HEK293 (cell line): ENCODE results near the gene TRMT1.
A peak's percentile ranks its signal among the peaks of the same experiment; 100 is the strongest.

Experiments used
- CTCF ChIA-PET: fragments of 350-600 bp; formaldehyde crosslinking; extraction: SDS; loops from one replicate; lab custom pipeline; 2021; ENCODE audit warnings: antibody characterized with exemption; lab: Yijun Ruan, JAX
- POLR2A ChIA-PET: fragments of 300-600 bp; formaldehyde crosslinking; extraction: SDS; loops from one replicate; lab custom pipeline; 2020; ENCODE audit warnings: antibody characterized with exemption, inconsistent platforms; lab: Yijun Ruan, JAX
- H3K27ac ChIP-seq: fragments of 200-500 bp; sonication (Bioruptor generic); 2 replicates; pipeline ENCODE4 v1.5.1; 2014; ENCODE audit warnings: low read depth, low read length, control low read depth, inconsistent platforms; ENCODE audit errors: extremely low read depth
- H3K36me3 ChIP-seq, 2 experiments: fragments of 200-500 bp in 1 of 2; sonication (Bioruptor generic) in 1 of 2; 1 replicate in 1 of 2; 2 replicates in 1 of 2; pipeline ENCODE4 v1.5.1; 2014 to 2017; ENCODE audit warnings: inconsistent platforms in 2 of 2, low read length in 2 of 2; ENCODE audit not compliant: control insufficient read depth in 2 of 2, insufficient read depth in 1 of 2
- H3K4me1 ChIP-seq: fragments of 200-500 bp; sonication (Bioruptor generic); 2 replicates; pipeline ENCODE4 v1.5.1; 2014; ENCODE audit warnings: mild to moderate bottlenecking, low read length, inconsistent platforms; ENCODE audit not compliant: control insufficient read depth, insufficient read depth
- H3K4me3 ChIP-seq: 2 replicates; pipeline ENCODE4 v1.5.1; 2011; ENCODE audit warnings: low read depth, mild to moderate bottlenecking, control low read depth, low read length, moderate library complexity
- H3K9me3 ChIP-seq: fragments of 200-500 bp; sonication (Bioruptor generic); 2 replicates; pipeline ENCODE4 v1.5.1; 2014; ENCODE audit warnings: low read depth, low read length, inconsistent platforms; ENCODE audit not compliant: control insufficient read depth, insufficient read depth
- GLIS2 ChIP-seq: fragments of 450-650 bp; formaldehyde crosslinking; IDR thresholded peaks from 2 replicates; pipeline ENCODE4 v1.5.1; 2016; ENCODE audit warnings: missing biosample characterization, missing genetic modification characterization
- HIC1 ChIP-seq: fragments of 450-650 bp; formaldehyde crosslinking; IDR thresholded peaks from 2 replicates; pipeline ENCODE4 v1.5.1; 2016; ENCODE audit warnings: missing biosample characterization, missing genetic modification characterization
- KLF1 ChIP-seq: fragments of 450-650 bp; formaldehyde crosslinking; IDR thresholded peaks from 2 replicates; pipeline ENCODE4 v1.5.1; 2016; ENCODE audit warnings: missing biosample characterization, missing genetic modification characterization
- OVOL3 ChIP-seq: fragments of 450-650 bp; formaldehyde crosslinking; IDR thresholded peaks from 2 replicates; pipeline ENCODE4 v1.5.1; 2016; ENCODE audit warnings: missing biosample characterization, missing genetic modification characterization
- PATZ1 ChIP-seq: fragments of 450-650 bp; formaldehyde crosslinking; IDR thresholded peaks from 2 replicates; pipeline ENCODE4 v1.5.1; 2016; ENCODE audit warnings: missing biosample characterization, missing genetic modification characterization
- ZBTB49 ChIP-seq: fragments of 450-650 bp; formaldehyde crosslinking; IDR thresholded peaks from 2 replicates; pipeline ENCODE4 v1.5.1; 2016; ENCODE audit warnings: missing biosample characterization, missing genetic modification characterization, low read depth
- ZEB2 ChIP-seq: fragments of 450-650 bp; formaldehyde crosslinking; IDR thresholded peaks from 2 replicates; pipeline ENCODE4 v1.5.1; 2016; ENCODE audit warnings: missing biosample characterization, missing genetic modification characterization
- ZIC2 ChIP-seq: fragments of 450-650 bp; formaldehyde crosslinking; IDR thresholded peaks from 2 replicates; pipeline ENCODE4 v1.5.1; 2016; ENCODE audit warnings: missing biosample characterization, missing genetic modification characterization
- ZNF112 ChIP-seq: fragments of 450-650 bp; formaldehyde crosslinking; IDR thresholded peaks from 2 replicates; pipeline ENCODE4 v1.5.0; 2017; ENCODE audit warnings: missing biosample characterization, missing genetic modification characterization
- ZNF155 ChIP-seq: fragments of 450-650 bp; formaldehyde crosslinking; IDR thresholded peaks from 2 replicates; pipeline ENCODE4 v1.5.1; 2016; ENCODE audit warnings: missing biosample characterization, missing genetic modification characterization
- ZNF23 ChIP-seq: fragments of 450-650 bp; formaldehyde crosslinking; IDR thresholded peaks from 2 replicates; pipeline ENCODE4 v1.5.1; 2016; ENCODE audit warnings: missing biosample characterization, missing genetic modification characterization, borderline replicate concordance
- ZNF335 ChIP-seq: fragments of 450-650 bp; formaldehyde crosslinking; conservative IDR thresholded peaks from 2 replicates; pipeline ENCODE4 v1.5.1; 2016; ENCODE audit warnings: missing biosample characterization, missing genetic modification characterization
- ZNF341 ChIP-seq: fragments of 450-650 bp; formaldehyde crosslinking; IDR thresholded peaks from 2 replicates; pipeline ENCODE4; 2016; ENCODE audit warnings: low read depth, missing biosample characterization, missing genetic modification characterization
- ZNF394 ChIP-seq: fragments of 450-650 bp; formaldehyde crosslinking; IDR thresholded peaks from 2 replicates; pipeline ENCODE4 v1.5.1; 2016; ENCODE audit warnings: missing biosample characterization, missing genetic modification characterization, mild to moderate bottlenecking, moderate library complexity, borderline replicate concordance
- ZNF398 ChIP-seq: fragments of 450-650 bp; formaldehyde crosslinking; IDR thresholded peaks from 2 replicates; pipeline ENCODE4 v1.5.1; 2017; ENCODE audit warnings: missing biosample characterization, missing genetic modification characterization
- ZNF449 ChIP-seq: fragments of 450-650 bp; formaldehyde crosslinking; IDR thresholded peaks from 2 replicates; pipeline ENCODE4 v1.5.1; 2017; ENCODE audit warnings: missing biosample characterization, mild to moderate bottlenecking, missing genetic modification characterization, moderate library complexity
- TF ChIP-seq, protein P1 (sequence below): fragments of 450-650 bp; formaldehyde crosslinking; IDR thresholded peaks from 2 replicates; pipeline ENCODE4 v1.5.1; 2017; ENCODE audit warnings: missing biosample characterization, missing genetic modification characterization
- TF ChIP-seq, protein P2 (sequence below): fragments of 450-650 bp; formaldehyde crosslinking; optimal IDR thresholded peaks from 2 replicates; pipeline ENCODE3; 2016; ENCODE audit warnings: missing biosample characterization, mild to moderate bottlenecking, missing genetic modification characterization
- TF ChIP-seq, protein P3 (sequence below): fragments of 450-650 bp; formaldehyde crosslinking; IDR thresholded peaks from 2 replicates; pipeline ENCODE4 v1.5.1; 2017; ENCODE audit warnings: missing biosample characterization, missing genetic modification characterization

TRMT1 gene

DNA sequence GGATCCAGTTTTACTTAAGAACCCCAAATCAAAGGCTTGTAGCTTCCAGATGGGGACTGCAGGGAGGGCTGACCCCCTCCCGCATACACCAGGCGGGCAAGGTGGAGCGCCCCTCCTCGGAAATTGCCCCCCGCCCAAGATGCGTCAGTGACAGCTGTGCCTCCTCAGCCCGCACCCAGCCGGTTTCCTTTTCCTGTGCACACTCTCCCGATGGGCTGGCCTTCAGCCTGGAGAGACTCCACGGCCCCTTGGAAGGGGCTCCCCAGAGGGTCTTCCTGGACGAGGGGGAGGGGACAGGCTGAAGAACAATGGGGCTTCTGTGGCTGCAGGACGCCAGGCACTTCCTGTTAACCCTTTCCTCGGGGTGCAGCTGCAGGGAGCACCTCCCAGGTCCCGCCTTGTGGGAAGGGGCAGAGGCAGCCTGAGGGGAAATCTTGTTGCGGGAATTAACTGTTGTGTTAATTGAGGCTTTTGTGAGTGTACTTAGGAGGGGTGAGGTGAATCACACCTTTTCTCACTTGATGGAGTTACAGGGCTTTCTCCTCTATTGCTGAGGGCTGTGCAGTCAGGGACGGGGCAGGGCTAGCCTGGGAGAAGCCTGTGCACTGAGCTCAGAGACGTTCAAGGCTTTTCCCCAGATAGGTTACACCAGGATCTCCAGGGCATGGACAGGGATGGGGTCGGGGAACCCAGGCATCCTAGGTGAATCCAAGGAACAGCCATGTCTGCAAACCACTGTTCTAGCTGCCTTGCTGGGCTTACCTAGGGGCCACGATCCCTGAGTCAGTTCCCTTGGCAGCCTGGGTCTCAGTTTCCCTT is 48.0 kb upstream of the TRMT1 start:
- Histone ChIP-seq H3K4me3 (peak overlapping the region; percentile 4), H3K36me3 (no peaks in the 10 kb centered on the region), H3K4me1 (peaks cover 17% of the 10 kb centered on the region), H3K9me3 (no peaks in the 10 kb centered on the region), H3K27ac (peak overlapping the region; percentile 72)
- ChIA-PET CTCF (interaction anchor here (0.6 to 1.7 kb wide), 4 partner anchors 11 to 70 kb away, joined by 3 to 5 read pairs (median 3); no protein-coding TSS in a partner anchor), POLR2A (interaction anchor here (0.6 to 6.3 kb wide), 8 partner anchors 10 to 675 kb away, joined by 5 to 89 read pairs (median 8); partner anchors contain the start of genes CALR, IER2 and STX10)
- TF ChIP-seq ZNF112, result no peak
- TF ChIP-seq, protein P1, sequence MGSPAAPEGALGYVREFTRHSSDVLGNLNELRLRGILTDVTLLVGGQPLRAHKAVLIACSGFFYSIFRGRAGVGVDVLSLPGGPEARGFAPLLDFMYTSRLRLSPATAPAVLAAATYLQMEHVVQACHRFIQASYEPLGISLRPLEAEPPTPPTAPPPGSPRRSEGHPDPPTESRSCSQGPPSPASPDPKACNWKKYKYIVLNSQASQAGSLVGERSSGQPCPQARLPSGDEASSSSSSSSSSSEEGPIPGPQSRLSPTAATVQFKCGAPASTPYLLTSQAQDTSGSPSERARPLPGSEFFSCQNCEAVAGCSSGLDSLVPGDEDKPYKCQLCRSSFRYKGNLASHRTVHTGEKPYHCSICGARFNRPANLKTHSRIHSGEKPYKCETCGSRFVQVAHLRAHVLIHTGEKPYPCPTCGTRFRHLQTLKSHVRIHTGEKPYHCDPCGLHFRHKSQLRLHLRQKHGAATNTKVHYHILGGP, result no peak
- TF ChIP-seq, protein P2, sequence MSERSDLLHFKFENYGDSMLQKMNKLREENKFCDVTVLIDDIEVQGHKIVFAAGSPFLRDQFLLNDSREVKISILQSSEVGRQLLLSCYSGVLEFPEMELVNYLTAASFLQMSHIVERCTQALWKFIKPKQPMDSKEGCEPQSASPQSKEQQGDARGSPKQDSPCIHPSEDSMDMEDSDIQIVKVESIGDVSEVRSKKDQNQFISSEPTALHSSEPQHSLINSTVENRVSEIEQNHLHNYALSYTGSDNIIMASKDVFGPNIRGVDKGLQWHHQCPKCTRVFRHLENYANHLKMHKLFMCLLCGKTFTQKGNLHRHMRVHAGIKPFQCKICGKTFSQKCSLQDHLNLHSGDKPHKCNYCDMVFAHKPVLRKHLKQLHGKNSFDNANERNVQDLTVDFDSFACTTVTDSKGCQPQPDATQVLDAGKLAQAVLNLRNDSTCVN (tag by site-specific recombination), result peak; percentile 22
- peak; percentile 91 for TF ChIP-seq ZIC2
- peak; percentile 75 for TF ChIP-seq ZNF335
- TF ChIP-seq ZNF449 (tag by site-specific recombination), result 0 out of 2 replicates have a peak, but pooled peaks have one; percentile 30
- TF ChIP-seq ZEB2, result 0 out of 2 replicates have a peak, but pooled peaks have one; percentile 19
- TF ChIP-seq KLF1, result peak; percentile 88
- TF ChIP-seq ZNF394, result peak; percentile 47; the same call in 1 of the 2 replicates
- TF ChIP-seq, protein P3, sequence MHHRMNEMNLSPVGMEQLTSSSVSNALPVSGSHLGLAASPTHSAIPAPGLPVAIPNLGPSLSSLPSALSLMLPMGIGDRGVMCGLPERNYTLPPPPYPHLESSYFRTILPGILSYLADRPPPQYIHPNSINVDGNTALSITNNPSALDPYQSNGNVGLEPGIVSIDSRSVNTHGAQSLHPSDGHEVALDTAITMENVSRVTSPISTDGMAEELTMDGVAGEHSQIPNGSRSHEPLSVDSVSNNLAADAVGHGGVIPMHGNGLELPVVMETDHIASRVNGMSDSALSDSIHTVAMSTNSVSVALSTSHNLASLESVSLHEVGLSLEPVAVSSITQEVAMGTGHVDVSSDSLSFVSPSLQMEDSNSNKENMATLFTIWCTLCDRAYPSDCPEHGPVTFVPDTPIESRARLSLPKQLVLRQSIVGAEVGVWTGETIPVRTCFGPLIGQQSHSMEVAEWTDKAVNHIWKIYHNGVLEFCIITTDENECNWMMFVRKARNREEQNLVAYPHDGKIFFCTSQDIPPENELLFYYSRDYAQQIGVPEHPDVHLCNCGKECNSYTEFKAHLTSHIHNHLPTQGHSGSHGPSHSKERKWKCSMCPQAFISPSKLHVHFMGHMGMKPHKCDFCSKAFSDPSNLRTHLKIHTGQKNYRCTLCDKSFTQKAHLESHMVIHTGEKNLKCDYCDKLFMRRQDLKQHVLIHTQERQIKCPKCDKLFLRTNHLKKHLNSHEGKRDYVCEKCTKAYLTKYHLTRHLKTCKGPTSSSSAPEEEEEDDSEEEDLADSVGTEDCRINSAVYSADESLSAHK (tag by site-specific recombination), result peak; percentile 46; the same call in 1 of the 2 replicates
- peak; percentile 63 for TF ChIP-seq ZNF341 (tag by site-specific recombination)
- TF ChIP-seq HIC1 (tag by site-specific recombination), result peak; percentile 43; the same call in 1 of the 2 replicates
- TF ChIP-seq ZNF155, result no peak
- TF ChIP-seq OVOL3 (tag by site-specific recombination), result no peak
- TF ChIP-seq GLIS2 (tag by site-specific recombination), result peak; percentile 64
- TF ChIP-seq PATZ1 (tag by site-specific recombination), result peak; percentile 78
- no peak for TF ChIP-seq ZNF23 (tag by site-specific recombination)
- no peak for TF ChIP-seq ZBTB49
- TF ChIP-seq ZNF398 (tag by site-specific recombination), result peak; percentile 40; the same call in 1 of the 2 replicates
